Glutamatergic neuron (in vitro differentiated cells): ENCODE data around the gene TTC13. TPM values are rescaled to one million over a fixed set of nuclear protein-coding genes. Genes with fewer than 3 reads are reported as not detected.

Experiments used
- DNase-seq: peaks from one replicate; pipeline ENCODE4 v3.0.0; 2022
- H3K27ac Mint-ChIP-seq: one replicate; pipeline ENCODE4 v1.8.0; 2020; ENCODE audit warnings: mild to moderate bottlenecking, mixed read lengths, inconsistent platforms; ENCODE audit not compliant: unreplicated experiment
- H3K27me3 Mint-ChIP-seq: one replicate; pipeline ENCODE4 v1.8.0; 2020; ENCODE audit warnings: mild to moderate bottlenecking, moderate library complexity, mixed read lengths, inconsistent platforms; ENCODE audit not compliant: unreplicated experiment
- H3K36me3 Mint-ChIP-seq: one replicate; pipeline ENCODE4 v1.8.0; 2020; ENCODE audit warnings: mild to moderate bottlenecking, mixed read lengths, inconsistent platforms; ENCODE audit not compliant: unreplicated experiment
- H3K4me1 Mint-ChIP-seq: one replicate; pipeline ENCODE4 v1.8.0; 2020; ENCODE audit warnings: mild to moderate bottlenecking, low read depth, mixed read lengths, inconsistent platforms; ENCODE audit not compliant: unreplicated experiment
- H3K4me3 Mint-ChIP-seq: one replicate; pipeline ENCODE4 v1.8.0; 2020; ENCODE audit warnings: mild to moderate bottlenecking, mixed read lengths, inconsistent platforms; ENCODE audit not compliant: unreplicated experiment
- H3K9me3 Mint-ChIP-seq: one replicate; pipeline ENCODE4 v1.8.0; 2020; ENCODE audit warnings: mild to moderate bottlenecking, moderate library complexity, mixed read lengths, inconsistent platforms; ENCODE audit not compliant: unreplicated experiment
- total RNA-seq: library from RNA; stranded (reverse); fragmentation: NEBNext Ultra II Directional; extraction: Animal tissue kit (Norgen Biotek cat#: 25700); gene quantifications from one replicate; pipeline ENCODE4 v1.2.1, GENCODE V29; 2021; ENCODE audit not compliant: unreplicated experiment
- TF ChIP-seq, protein P1 (sequence below): fragments of 200-600 bp; sonication (generic); IDR thresholded peaks from one replicate; pipeline ENCODE4 v1.5.0; 2021; ENCODE audit not compliant: partially characterized antibody, unreplicated experiment

Gene TTC13
- total RNA-seq, 1 donor from 2014 or later: 25.1 TPM

DNA sequence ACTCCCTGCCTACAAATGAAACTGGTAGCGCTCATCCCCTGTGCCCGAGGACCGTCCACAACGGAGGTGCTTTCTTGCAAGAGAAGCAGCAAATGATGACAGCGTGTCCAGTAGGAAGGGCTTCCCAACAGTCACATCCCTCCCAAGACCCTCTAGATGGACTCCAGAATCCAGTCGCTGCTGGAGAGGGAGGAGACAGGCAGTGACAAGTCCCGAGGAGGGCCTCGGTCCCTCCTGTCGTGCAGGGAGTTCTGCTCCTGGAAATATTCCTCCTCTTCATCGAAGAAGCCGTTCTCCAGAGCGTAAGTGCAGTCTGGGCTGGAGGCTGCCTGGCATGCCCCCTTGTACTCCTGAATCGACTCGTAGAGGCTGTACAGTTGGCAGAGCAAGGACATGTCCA, 41.0 kb upstream of the TTC13 start:
- Mint-ChIP-seq H3K4me3 (no peak overlapping the region), H3K9me3 (no peaks in the 10 kb centered on the region), H3K4me1 (no peaks in the 10 kb centered on the region), H3K36me3 (peaks cover 9% of the 10 kb centered on the region), H3K27ac (no peak overlapping the region), H3K27me3 (no peaks in the 10 kb centered on the region)
- TF ChIP-seq, protein P1, sequence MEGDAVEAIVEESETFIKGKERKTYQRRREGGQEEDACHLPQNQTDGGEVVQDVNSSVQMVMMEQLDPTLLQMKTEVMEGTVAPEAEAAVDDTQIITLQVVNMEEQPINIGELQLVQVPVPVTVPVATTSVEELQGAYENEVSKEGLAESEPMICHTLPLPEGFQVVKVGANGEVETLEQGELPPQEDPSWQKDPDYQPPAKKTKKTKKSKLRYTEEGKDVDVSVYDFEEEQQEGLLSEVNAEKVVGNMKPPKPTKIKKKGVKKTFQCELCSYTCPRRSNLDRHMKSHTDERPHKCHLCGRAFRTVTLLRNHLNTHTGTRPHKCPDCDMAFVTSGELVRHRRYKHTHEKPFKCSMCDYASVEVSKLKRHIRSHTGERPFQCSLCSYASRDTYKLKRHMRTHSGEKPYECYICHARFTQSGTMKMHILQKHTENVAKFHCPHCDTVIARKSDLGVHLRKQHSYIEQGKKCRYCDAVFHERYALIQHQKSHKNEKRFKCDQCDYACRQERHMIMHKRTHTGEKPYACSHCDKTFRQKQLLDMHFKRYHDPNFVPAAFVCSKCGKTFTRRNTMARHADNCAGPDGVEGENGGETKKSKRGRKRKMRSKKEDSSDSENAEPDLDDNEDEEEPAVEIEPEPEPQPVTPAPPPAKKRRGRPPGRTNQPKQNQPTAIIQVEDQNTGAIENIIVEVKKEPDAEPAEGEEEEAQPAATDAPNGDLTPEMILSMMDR: no peak
- DNase-seq: no peak

DNA sequence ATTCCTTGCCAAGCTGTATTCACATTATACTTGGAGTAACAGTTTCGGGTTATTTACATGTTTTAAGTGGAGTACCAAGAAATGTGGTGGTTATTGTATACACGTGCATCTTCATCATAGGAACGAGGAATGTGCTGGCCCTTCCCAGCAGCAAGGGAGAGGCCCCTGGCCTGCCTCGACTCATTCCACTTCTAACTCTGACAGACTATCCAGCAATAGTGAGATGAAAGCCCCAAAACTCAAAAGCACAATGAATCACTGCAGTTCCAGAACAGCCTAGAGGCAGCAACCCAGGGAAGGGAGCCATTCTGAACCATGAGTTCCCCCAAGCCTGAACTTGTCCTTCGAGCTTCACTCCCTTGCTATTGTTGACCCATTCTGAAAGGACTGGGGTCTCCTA, 38.3 kb upstream of the TTC13 start:
- Mint-ChIP-seq H3K9me3 (no peaks in the 10 kb centered on the region), H3K4me3 (no peak overlapping the region), H3K27ac (no peak overlapping the region), H3K4me1 (no peaks in the 10 kb centered on the region), H3K27me3 (no peaks in the 10 kb centered on the region), H3K36me3 (no peaks in the 10 kb centered on the region)
- no peak for DNase-seq
- TF ChIP-seq, protein P1: no peak

DNA sequence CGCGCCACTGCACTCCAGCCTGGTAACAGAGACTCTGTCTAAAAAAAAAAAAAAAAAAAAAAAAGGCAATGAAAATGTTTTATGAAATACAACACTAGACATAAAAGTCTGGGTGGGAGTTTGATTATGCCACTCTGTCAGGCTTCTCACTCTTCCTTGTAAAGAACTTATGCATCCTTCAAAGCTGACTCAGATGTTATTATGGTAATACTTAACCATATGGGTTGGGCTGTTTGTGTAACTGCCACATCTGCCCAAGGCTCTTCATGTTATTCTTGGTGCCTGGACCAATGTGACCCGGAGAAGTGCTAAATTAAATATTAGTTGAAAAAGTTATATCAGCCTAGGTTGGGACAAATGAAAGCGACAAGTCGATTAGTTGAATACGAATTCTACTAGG, 37.6 kb upstream of the TTC13 start:
- Mint-ChIP-seq H3K27ac (no peak overlapping the region), H3K36me3 (no peaks in the 10 kb centered on the region), H3K4me1 (no peaks in the 10 kb centered on the region), H3K27me3 (no peaks in the 10 kb centered on the region), H3K9me3 (no peaks in the 10 kb centered on the region), H3K4me3 (no peak overlapping the region)
- TF ChIP-seq, protein P1: no peak
- DNase-seq: no peak

DNA sequence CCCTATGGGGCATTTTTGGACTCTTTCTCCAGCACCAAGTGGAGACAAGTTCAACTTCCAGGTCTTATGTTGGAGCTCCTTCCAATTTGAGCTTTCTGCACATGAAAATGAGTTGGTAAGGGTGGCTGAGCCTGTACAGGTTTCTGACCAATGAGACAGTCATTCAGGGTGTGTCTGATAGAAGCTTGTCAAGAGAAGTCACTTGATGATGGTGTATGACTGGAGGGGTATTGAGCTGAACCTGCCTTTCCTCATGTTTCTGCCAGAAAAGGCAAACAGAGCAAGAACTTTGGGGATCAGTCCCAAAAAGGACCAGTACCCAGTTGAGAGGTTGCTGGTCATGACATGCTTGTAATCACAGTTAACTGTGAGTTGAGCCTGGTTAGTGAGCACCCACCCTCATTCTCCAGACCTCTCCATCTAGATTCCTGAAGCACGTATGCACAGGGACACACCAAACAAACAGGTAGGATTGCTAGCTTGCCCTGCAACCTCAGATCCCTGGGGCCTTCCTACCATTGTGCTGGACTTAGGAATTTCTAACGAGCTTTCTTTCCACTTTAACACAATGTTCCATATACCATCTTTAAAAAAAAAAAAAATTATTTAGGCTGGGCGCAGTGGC, 34.8 kb upstream of the TTC13 start:
- H3K36me3 Mint-ChIP-seq: no peaks in the 10 kb centered on the region

DNA sequence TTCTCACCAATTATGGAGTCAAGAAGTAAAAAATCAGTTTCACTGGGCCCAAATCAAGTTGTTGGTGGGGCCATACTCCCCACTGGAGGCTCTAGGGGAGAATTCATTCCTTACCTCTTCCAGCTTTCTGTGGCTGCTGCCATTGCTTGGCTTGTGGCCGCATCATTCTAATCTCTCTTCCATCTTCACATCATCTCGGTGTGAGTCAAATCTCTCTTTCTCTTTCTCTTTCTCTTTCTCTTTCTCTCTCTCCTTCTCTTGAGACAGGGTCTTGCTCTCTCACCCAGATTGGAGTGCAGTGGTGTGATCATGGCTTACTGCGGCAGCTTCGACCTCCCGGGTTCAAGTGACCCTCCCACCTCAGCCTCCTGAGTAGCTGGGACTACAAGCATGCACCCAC, 33.3 kb upstream of the TTC13 start:
- no peaks in the 10 kb centered on the region for H3K27me3 Mint-ChIP-seq
- H3K36me3 Mint-ChIP-seq: no peaks in the 10 kb centered on the region
- H3K4me3 Mint-ChIP-seq: no peak overlapping the region
- DNase-seq: no peak
- H3K27ac Mint-ChIP-seq: no peak overlapping the region
- H3K9me3 Mint-ChIP-seq: peaks cover 4% of the 10 kb centered on the region
- TF ChIP-seq, protein P1: no peak
- no peaks in the 10 kb centered on the region for H3K4me1 Mint-ChIP-seq

More for the DNA sequence above, 34.8 kb upstream of the TTC13 start:
- Mint-ChIP-seq H3K9me3 (no peaks in the 10 kb centered on the region), H3K27ac (no peak overlapping the region), H3K4me1 (no peaks in the 10 kb centered on the region), H3K27me3 (no peaks in the 10 kb centered on the region), H3K4me3 (no peak overlapping the region)
- TF ChIP-seq, protein P1: no peak
- DNase-seq: no peak
